Measurements from ENCODE around the gene CEP112.

- no peak for TF ChIP-seq CTCF (IDR thresholded peaks at IDR 0.05)
- no peak for TF ChIP-seq SIN3A (IDR thresholded peaks at IDR 0.05; ENCODE audit: borderline replicate concordance, insufficient read depth, low read depth, low read length)
- no peak for TF ChIP-seq TCF7L2 (IDR thresholded peaks at IDR 0.05; ENCODE audit: low read depth, low read length)
- TF ChIP-seq REST (IDR thresholded peaks at IDR 0.05; ENCODE audit: insufficient read depth in 1 of 2, low read depth in 2 of 2, low read length in 1 of 2), result no peak
Measured at GRCh38 chr17:65917560-65917959, 274.4 kb downstream of the CEP112 start.
